Medulla oblongata (tissue), 1 donor: ENCODE results near the gene C1QTNF5.

Experiments
- DNase-seq: peaks from one replicate; pipeline ENCODE4 v3.0.0-alpha.2; 2015; ENCODE audit errors: extremely low spot score

C1QTNF5 gene

GRCh38 chr11:119338318-119338890 lies 2.3 kb downstream of the C1QTNF5 start:
- DNase-seq: peak; percentile 88

- DNase-seq: peak; percentile 9
Observed at GRCh38 chr11:119337581-119338317, 2.9 kb downstream of the C1QTNF5 start.

- DNase-seq: no peak
Observed at GRCh38 chr11:119336744-119337469, 3.8 kb downstream of the C1QTNF5 start.

- DNase-seq: peak; percentile 77
Observed at GRCh38 chr11:119335655-119336543, 4.8 kb downstream of the C1QTNF5 start.

- no peak for DNase-seq
Observed at GRCh38 chr11:119335091-119335654, 5.5 kb downstream of the C1QTNF5 start.

GRCh38 chr11:119334174-119334930 lies 6.3 kb downstream of the C1QTNF5 start, which contains the start of gene RNF26:
TSS of gene RNF26 (plus strand) at chr11:119334527. CDS start at chr11:119335123, 596 bp downstream.
- DNase-seq: peak; percentile 99

- no peak for DNase-seq
Observed at GRCh38 chr11:119332111-119332765, 8.4 kb downstream of the C1QTNF5 start.

- no peak for DNase-seq
Observed at GRCh38 chr11:119330237-119330636, 10.4 kb downstream of the C1QTNF5 start.

- no peak for DNase-seq
Observed at GRCh38 chr11:119329320-119329719, 11.4 kb downstream of the C1QTNF5 start.

- no peak for DNase-seq
Observed at GRCh38 chr11:119324189-119324588, 16.5 kb downstream of the C1QTNF5 start.

- DNase-seq: peak; percentile 81
Observed at GRCh38 chr11:119323532-119324033, 17.1 kb downstream of the C1QTNF5 start.

- DNase-seq: no peak
Observed at GRCh38 chr11:119322921-119323531, 17.7 kb downstream of the C1QTNF5 start.

GRCh38 chr11:119322360-119322739 lies 18.3 kb downstream of the C1QTNF5 start:
- no peak for DNase-seq

- peak; percentile 30 for DNase-seq
Observed at GRCh38 chr11:119320776-119321524, 19.7 kb downstream of the C1QTNF5 start.

GRCh38 chr11:119320240-119320775 lies 20.4 kb downstream of the C1QTNF5 start:
- peak; percentile 64 for DNase-seq

- DNase-seq: no peak
Observed at GRCh38 chr11:119319700-119320239, 20.9 kb downstream of the C1QTNF5 start.

GRCh38 chr11:119319136-119319699 lies 21.5 kb downstream of the C1QTNF5 start:
- DNase-seq: no peak
